Endothelial cell of umbilical vein (primary cell): ENCODE data around the gene RGR. TPM values are rescaled to one million over a fixed set of nuclear protein-coding genes. Genes with fewer than 3 reads are reported as not detected.

Experiments used
- BruUV-seq: library from RNA; stranded (reverse); fragments of 400-500 nt; replicated peaks from 2 replicates; lab custom pipeline; 2021; lab: Mats Ljungman, UMichigan
- CTCF ChIA-PET: fragments of 300-600, 350-600 bp; sonication (Branson Sonifier 250); formaldehyde crosslinking; loops from one replicate; lab custom pipeline; 2021; ENCODE audit warnings: antibody characterized with exemption, inconsistent platforms; lab: Charles Lee
- POLR2A ChIA-PET: fragments of 300-600, 350-600 bp; sonication (Branson Sonifier 250); formaldehyde crosslinking; loops from one replicate; lab custom pipeline; 2021; ENCODE audit warnings: antibody characterized with exemption, inconsistent platforms; lab: Charles Lee
- DNase-seq: peaks from one replicate; pipeline ENCODE4 v3.0.0-alpha.2; 2011; ENCODE audit warnings: low read depth, low spot score
- FAIRE-seq: peaks from 2 replicates; lab custom pipeline; 2011; peaks lifted over from hg19 to GRCh38; lab: Jason Lieb, UNC
- H2AFZ ChIP-seq: 2 replicates; pipeline ENCODE4 v1.6.0; 2012; ENCODE audit warnings: low read depth, low read length, control low read depth, inconsistent platforms
- H3K27ac ChIP-seq: 2 replicates; pipeline ENCODE4 v1.5.1; 2011; ENCODE audit warnings: low read depth, mild to moderate bottlenecking, control low read depth, low read length, moderate library complexity; ENCODE audit not compliant: insufficient read depth
- H3K27me3 ChIP-seq, 2 experiments: 2 replicates each; pipeline versions ENCODE4 v1.6.0 to v1.6.1; 2011; ENCODE audit warnings: low read length in 2 of 2, mixed read lengths in 1 of 2; ENCODE audit not compliant: control insufficient read depth in 2 of 2, insufficient read depth in 2 of 2
- H3K36me3 ChIP-seq, 2 experiments: 2 replicates in 1 of 2; 3 replicates in 1 of 2; pipeline ENCODE4 v1.5.1; 2011; ENCODE audit warnings: low read length in 2 of 2, mild to moderate bottlenecking in 1 of 2, moderate library complexity in 1 of 2; ENCODE audit not compliant: control insufficient read depth in 2 of 2, insufficient read depth in 2 of 2; ENCODE audit errors: extremely low read depth in 1 of 2
- H3K4me1 ChIP-seq: 3 replicates; pipeline ENCODE4 v1.5.1; 2011; ENCODE audit warnings: mild to moderate bottlenecking, low read length; ENCODE audit not compliant: control insufficient read depth, insufficient read depth; ENCODE audit errors: extremely low read depth
- H3K4me2 ChIP-seq: 2 replicates; pipeline ENCODE4 v1.6.1; 2011; ENCODE audit warnings: low read length, control low read depth, mixed read lengths; ENCODE audit not compliant: insufficient read depth
- H3K4me3 ChIP-seq, 3 experiments: fragments of 200-600 bp in 1 of 3; sonication (generic), shearing (Covaris generic) in 1 of 3; replicated peaks in 1 of 3; 2 replicates each; pipeline ENCODE4 v1.5.1; 2011 to 2016; ENCODE audit warnings: control low read depth in 3 of 3, low read length in 3 of 3, mild to moderate bottlenecking in 2 of 3, inconsistent platforms in 1 of 3, low read depth in 1 of 3, moderate library complexity in 1 of 3; ENCODE audit not compliant: insufficient read depth in 1 of 3
- H3K79me2 ChIP-seq: 2 replicates; pipeline ENCODE4 v1.6.0; 2012; ENCODE audit warnings: low read length, inconsistent platforms; ENCODE audit not compliant: control insufficient read depth, insufficient read depth
- H3K9ac ChIP-seq: replicated peaks from 2 replicates; pipeline ENCODE3; 2011; ENCODE audit warnings: low read length, control low read depth; ENCODE audit not compliant: insufficient read depth; ENCODE audit errors: extremely low read depth
- H3K9me1 ChIP-seq: replicated peaks from 3 replicates; pipeline ENCODE4 v1.6.0; 2011; ENCODE audit warnings: mild to moderate bottlenecking, low read length; ENCODE audit not compliant: control insufficient read depth, insufficient read depth; ENCODE audit errors: extremely low read depth
- H3K9me3 ChIP-seq: replicated peaks from 2 replicates; pipeline ENCODE4 v1.5.1; 2012; ENCODE audit warnings: low read length, inconsistent platforms; ENCODE audit not compliant: control insufficient read depth, insufficient read depth
- H4K20me1 ChIP-seq: replicated peaks from 2 replicates; pipeline ENCODE3; 2011; ENCODE audit warnings: mild to moderate bottlenecking, low read length; ENCODE audit not compliant: control insufficient read depth, insufficient read depth; ENCODE audit errors: extremely low read depth
- EZH2 ChIP-seq: IDR thresholded peaks from 2 replicates; pipeline ENCODE4 v1.6.1; 2012; ENCODE audit warnings: borderline replicate concordance, low read depth, mild to moderate bottlenecking, moderate library complexity, low read length, inconsistent platforms; ENCODE audit not compliant: severe bottlenecking
- FOS ChIP-seq: IDR thresholded peaks from 2 replicates; pipeline ENCODE4 v1.6.1; 2011; ENCODE audit warnings: mild to moderate bottlenecking, low read length, moderate library complexity, borderline replicate concordance; ENCODE audit not compliant: insufficient read depth
- GATA2 ChIP-seq: IDR thresholded peaks from 2 replicates; pipeline ENCODE4 v1.7.0; 2011; ENCODE audit warnings: low read depth, mild to moderate bottlenecking, moderate library complexity, mixed read lengths, low read length; ENCODE audit not compliant: insufficient read length, insufficient read depth
- JUN ChIP-seq: IDR thresholded peaks from 2 replicates; pipeline ENCODE4 v1.6.1; 2011; ENCODE audit warnings: borderline replicate concordance, low read depth; ENCODE audit not compliant: insufficient read length, insufficient read depth
- MYC ChIP-seq: IDR thresholded peaks from one replicate; pipeline ENCODE4 v1.6.1; 2011; ENCODE audit warnings: mild to moderate bottlenecking, low read depth, low read length
- POLR2A ChIP-seq: IDR thresholded peaks from 2 replicates; pipeline ENCODE4 v1.6.1; 2012; ENCODE audit warnings: low read depth, mild to moderate bottlenecking, control low read depth, low read length
- POLR2AphosphoS5 ChIP-seq: IDR thresholded peaks from 2 replicates; pipeline ENCODE4 v1.6.1; 2012; ENCODE audit warnings: low read depth, mild to moderate bottlenecking, control low read depth, low read length, moderate library complexity; ENCODE audit not compliant: insufficient read depth
- dilution Hi-C: fragments of 300-500 bp; cut with MboI; formaldehyde crosslinking; loops from one replicate; pipeline ENCODE4 v1.15.0; 2019; ENCODE audit warnings: low sequenced_read_pairs; ENCODE audit not compliant: extremely low pct_ligation_motif_present
- intact Hi-C: fragments of 100-400 bp; cut with micrococcal nuclease; formaldehyde crosslinking; loops from one replicate; pipeline ENCODE4 v1.10.0; 2022
- polyA plus RNA-seq, 4 experiments: library from polyadenylated mRNA; depleted of rRNA in 3 of 4; stranded (reverse) in 3 of 4; unstranded in 1 of 4; fragments of >200 nt; gene quantifications; 2 replicates each; pipeline versions ENCODE4 v1.2.1 to v1.2.3, GENCODE V29; 2011 to 2012; ENCODE audit warnings: missing spikeins in 1 of 4
- total RNA-seq: library from RNA; stranded (reverse); gene quantifications from 2 replicates; pipeline ENCODE4 v1.2.3, GENCODE V29; 2021
- TF ChIP-seq, protein P1 (sequence below): IDR thresholded peaks from 2 replicates; pipeline ENCODE4 v1.6.1; 2011; ENCODE audit not compliant: insufficient read depth, insufficient read length
- TF ChIP-seq, protein P2 (sequence below), 2 donors: IDR thresholded peaks; 1 replicate in 1 of 2; 2 replicates in 1 of 2; pipeline ENCODE4 v1.5.1; 2011; ENCODE audit warnings: low read length in 2 of 2, mild to moderate bottlenecking in 2 of 2, moderate library complexity in 2 of 2, control low read depth in 1 of 2, inconsistent platforms in 1 of 2, low read depth in 1 of 2; ENCODE audit not compliant: insufficient read depth in 1 of 2; ENCODE audit errors: extremely low read depth in 1 of 2

The RGR gene
- total and polyA plus RNA-seq, 2 donors (not counting 3 experiments of a cell fraction or from before 2014, with no cell fraction given) = not detected

DNA sequence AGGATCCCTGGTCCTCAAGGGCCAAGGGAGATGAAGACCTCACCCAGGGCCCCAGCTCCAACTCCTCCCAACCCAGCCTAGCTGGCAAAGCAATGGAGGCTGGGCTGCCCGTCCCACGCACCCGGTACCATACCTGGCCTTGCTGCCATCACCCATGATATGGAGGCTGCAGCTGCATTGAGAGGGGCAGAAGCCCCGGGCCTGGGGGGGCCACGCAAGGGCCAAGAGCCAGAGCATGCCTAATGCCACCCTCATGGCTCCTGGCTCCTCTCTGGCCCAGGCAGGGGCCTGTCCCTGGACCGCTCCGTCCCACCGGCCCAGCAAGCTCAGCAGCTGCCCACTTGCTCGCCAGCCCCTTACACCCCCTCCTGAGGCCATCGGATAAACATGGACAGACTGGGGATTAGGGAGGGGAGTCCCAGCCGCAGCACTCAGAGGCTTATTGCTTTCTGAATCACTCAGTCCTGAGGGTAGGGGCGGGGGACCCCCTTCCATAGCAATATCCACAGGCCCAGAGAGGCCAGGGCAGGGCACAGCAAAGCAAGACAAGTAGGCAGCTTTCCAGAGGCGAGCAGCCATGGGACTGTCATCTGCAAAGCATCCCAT lies 3.6 kb upstream of the RGR start, which contains the start of gene LRIT1:
TSS of gene LRIT1 (minus strand) at position 362 of the 606 bp plus-strand sequence. CDS start at position 255, 107 bp downstream.
- FAIRE-seq (no peak), DNase-seq (no peak)
- ChIA-PET CTCF (interaction anchor here (1.3 kb wide), 1 partner anchor 16 kb away, joined by 3 read pairs; no protein-coding TSS in a partner anchor), POLR2A (no interaction called here)
- H3K9ac ChIP-seq = no peak within 1 kb of the TSS
- H3K79me2 ChIP-seq = no peaks in the 10 kb centered on the region
- no peaks in the 10 kb centered on the region for H3K4me1 ChIP-seq
- no peaks in the 10 kb centered on the region for H4K20me1 ChIP-seq
- no peaks in the 10 kb centered on the region for H3K9me1 ChIP-seq
- H3K9me3 ChIP-seq = no peaks in the 10 kb centered on the region
- dilution Hi-C loops (no loop called here), intact Hi-C loops (no loop called here)
- H3K27me3 ChIP-seq = no peaks in the 10 kb centered on the region
- BruUV-seq = no TSS peak
- H2AFZ ChIP-seq = no peak within 1 kb of the TSS
- H3K27ac ChIP-seq = no peak within 1 kb of the TSS
- H3K4me2 ChIP-seq = no peak within 1 kb of the TSS
- H3K4me3 ChIP-seq = no peak within 1 kb of the TSS
- TF ChIP-seq, protein P1, sequence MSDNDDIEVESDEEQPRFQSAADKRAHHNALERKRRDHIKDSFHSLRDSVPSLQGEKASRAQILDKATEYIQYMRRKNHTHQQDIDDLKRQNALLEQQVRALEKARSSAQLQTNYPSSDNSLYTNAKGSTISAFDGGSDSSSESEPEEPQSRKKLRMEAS = no peak
- TF ChIP-seq POLR2AphosphoS5 = no peak
- TF ChIP-seq MYC = no peak
- no peak for TF ChIP-seq GATA2
- TF ChIP-seq POLR2A = no peak
- TF ChIP-seq EZH2 = no peak
- no peak for TF ChIP-seq FOS
- TF ChIP-seq JUN = no peak
- TF ChIP-seq, protein P2, sequence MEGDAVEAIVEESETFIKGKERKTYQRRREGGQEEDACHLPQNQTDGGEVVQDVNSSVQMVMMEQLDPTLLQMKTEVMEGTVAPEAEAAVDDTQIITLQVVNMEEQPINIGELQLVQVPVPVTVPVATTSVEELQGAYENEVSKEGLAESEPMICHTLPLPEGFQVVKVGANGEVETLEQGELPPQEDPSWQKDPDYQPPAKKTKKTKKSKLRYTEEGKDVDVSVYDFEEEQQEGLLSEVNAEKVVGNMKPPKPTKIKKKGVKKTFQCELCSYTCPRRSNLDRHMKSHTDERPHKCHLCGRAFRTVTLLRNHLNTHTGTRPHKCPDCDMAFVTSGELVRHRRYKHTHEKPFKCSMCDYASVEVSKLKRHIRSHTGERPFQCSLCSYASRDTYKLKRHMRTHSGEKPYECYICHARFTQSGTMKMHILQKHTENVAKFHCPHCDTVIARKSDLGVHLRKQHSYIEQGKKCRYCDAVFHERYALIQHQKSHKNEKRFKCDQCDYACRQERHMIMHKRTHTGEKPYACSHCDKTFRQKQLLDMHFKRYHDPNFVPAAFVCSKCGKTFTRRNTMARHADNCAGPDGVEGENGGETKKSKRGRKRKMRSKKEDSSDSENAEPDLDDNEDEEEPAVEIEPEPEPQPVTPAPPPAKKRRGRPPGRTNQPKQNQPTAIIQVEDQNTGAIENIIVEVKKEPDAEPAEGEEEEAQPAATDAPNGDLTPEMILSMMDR (IDR thresholded peaks at IDR 0.05; ENCODE audit: extremely low read depth in 1 of 2, insufficient read depth in 1 of 2, low read depth in 1 of 2, low read length in 2 of 2) = no peak
- no peaks in the 10 kb centered on the region for H3K36me3 ChIP-seq
